ENCODE measurements around the gene KIAA1755. TPM values are rescaled to one million over a fixed set of nuclear protein-coding genes. Genes with fewer than 3 reads are reported as not detected.

KIAA1755 gene
- total and polyA plus RNA-seq, 2 donors (not counting 1 experiment from before 2014, with no cell fraction given) = not detected

- Mint-ChIP-seq H3K4me3 (no peak overlapping the region), H3K27me3 (peaks cover 22% of the 10 kb centered on the region), H3K4me1 (no peaks in the 10 kb centered on the region), H3K9me3 (ENCODE audit: insufficient read depth) (peaks cover 3% of the 10 kb centered on the region), H3K27ac (no peak overlapping the region)
- no peak overlapping the region for H3K4me3 ChIP-seq (ENCODE audit: control extremely low read depth in 1 of 5, extremely low read depth in 1 of 5, insufficient read depth in 1 of 5, low read depth in 2 of 5, low read length in 4 of 5)
- H3K9me3 ChIP-seq (ENCODE audit: control extremely low read depth in 1 of 3, control insufficient read depth in 2 of 3, insufficient read depth in 1 of 3, low read length in 2 of 3) = peaks cover 1 to 27% (median 17%) of the 10 kb centered on the region in 3 donors
- CTCF ChIA-PET = no interaction called here
- H3K27ac ChIP-seq (ENCODE audit: low read length in 2 of 2) = no peak overlapping the region
- POLR2A ChIA-PET = no interaction called here
- H3K79me2 ChIP-seq (ENCODE audit: control insufficient read depth, insufficient read depth, low read length) = no peaks in the 10 kb centered on the region
- TF ChIP-seq, protein P1, sequence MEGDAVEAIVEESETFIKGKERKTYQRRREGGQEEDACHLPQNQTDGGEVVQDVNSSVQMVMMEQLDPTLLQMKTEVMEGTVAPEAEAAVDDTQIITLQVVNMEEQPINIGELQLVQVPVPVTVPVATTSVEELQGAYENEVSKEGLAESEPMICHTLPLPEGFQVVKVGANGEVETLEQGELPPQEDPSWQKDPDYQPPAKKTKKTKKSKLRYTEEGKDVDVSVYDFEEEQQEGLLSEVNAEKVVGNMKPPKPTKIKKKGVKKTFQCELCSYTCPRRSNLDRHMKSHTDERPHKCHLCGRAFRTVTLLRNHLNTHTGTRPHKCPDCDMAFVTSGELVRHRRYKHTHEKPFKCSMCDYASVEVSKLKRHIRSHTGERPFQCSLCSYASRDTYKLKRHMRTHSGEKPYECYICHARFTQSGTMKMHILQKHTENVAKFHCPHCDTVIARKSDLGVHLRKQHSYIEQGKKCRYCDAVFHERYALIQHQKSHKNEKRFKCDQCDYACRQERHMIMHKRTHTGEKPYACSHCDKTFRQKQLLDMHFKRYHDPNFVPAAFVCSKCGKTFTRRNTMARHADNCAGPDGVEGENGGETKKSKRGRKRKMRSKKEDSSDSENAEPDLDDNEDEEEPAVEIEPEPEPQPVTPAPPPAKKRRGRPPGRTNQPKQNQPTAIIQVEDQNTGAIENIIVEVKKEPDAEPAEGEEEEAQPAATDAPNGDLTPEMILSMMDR (IDR thresholded peaks at IDR 0.05) = no peak
- TF ChIP-seq EZH2 (IDR thresholded peaks at IDR 0.05; ENCODE audit: borderline replicate concordance, insufficient read depth, low read depth, low read length, poor library complexity, severe bottlenecking) = no peak
- H3K4me2 ChIP-seq (replicated peaks; ENCODE audit: low read depth, low read length, poor library complexity, severe bottlenecking) = no peak overlapping the region
- WGBS (ENCODE audit: insufficient coverage) = 75% methylated on average over 3 of the region's 3 CpGs
- DNase-seq (no peak), ATAC-seq (ENCODE audit: low read depth) (no peak)
- H3K9ac ChIP-seq (ENCODE audit: low read length) = no peak overlapping the region
- peaks cover 0 to 13% (median 6%) of the 10 kb centered on the region in 4 experiments for H3K27me3 ChIP-seq (replicated peaks in 1 of 4; ENCODE audit: control extremely low read depth in 1 of 4, control insufficient read depth in 3 of 4, insufficient read depth in 4 of 4, low read length in 3 of 4)
- H2AFZ ChIP-seq (ENCODE audit: insufficient read depth, low read depth, low read length, poor library complexity, severe bottlenecking) = no peak overlapping the region
- intact Hi-C loops (cut with micrococcal nuclease) = no loop called here
- H3K4me1 ChIP-seq (ENCODE audit: control insufficient read depth in 2 of 2, insufficient read depth in 2 of 2, low read length in 2 of 2) = no peaks in the 10 kb centered on the region
- no peaks in the 10 kb centered on the region for H4K20me1 ChIP-seq (ENCODE audit: control insufficient read depth, insufficient read depth, low read length, poor library complexity, severe bottlenecking)
- H3K36me3 ChIP-seq (replicated peaks in 1 of 2; ENCODE audit: control extremely low read depth in 1 of 2, control insufficient read depth in 1 of 2, extremely low read depth in 1 of 2, insufficient read depth in 2 of 2, low read length in 1 of 2) = no peaks in the 10 kb centered on the region
Measured at GRCh38 chr20:38237381-38237780, 23.2 kb downstream of the KIAA1755 start.

DNA sequence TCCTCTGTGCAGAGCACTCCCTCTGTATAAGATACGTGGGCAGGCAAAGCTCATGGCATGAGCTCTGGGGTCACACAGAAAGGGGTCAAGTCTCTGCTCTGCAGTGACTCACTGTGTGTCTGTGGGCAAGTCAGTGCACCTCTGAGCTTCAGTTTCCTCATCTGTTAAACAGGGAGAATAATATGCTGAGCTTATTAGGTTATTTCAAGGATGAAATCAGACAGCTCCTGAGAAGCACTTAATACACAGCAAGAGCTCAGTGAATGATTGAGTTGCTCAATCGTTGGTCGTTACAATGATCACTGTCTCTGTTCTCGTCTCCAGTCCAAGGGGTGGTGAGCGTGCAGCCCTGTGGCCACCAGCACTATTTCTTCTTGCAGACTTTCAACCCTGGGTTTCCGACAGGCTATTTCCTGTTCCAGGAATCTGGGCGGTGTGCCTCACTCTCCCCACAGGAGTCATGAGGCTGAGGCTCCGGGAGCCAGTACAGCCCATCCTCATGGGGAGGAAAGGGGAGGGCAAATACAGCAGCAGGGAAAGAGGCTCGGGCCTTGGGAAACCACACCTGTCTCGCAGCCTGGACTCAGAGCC, 28.9 kb downstream of the KIAA1755 start:
- Histone ChIP-seq H3K79me2 (ENCODE audit: control insufficient read depth, insufficient read depth, low read length) (no peaks in the 10 kb centered on the region), H3K4me2 (replicated peaks; ENCODE audit: low read depth, low read length, poor library complexity, severe bottlenecking) (no peak overlapping the region), H3K4me1 (ENCODE audit: control insufficient read depth in 2 of 2, insufficient read depth in 2 of 2, low read length in 2 of 2) (no peaks in the 10 kb centered on the region), H2AFZ (ENCODE audit: insufficient read depth, low read depth, low read length, poor library complexity, severe bottlenecking) (no peak overlapping the region), H3K36me3 (replicated peaks in 1 of 2; ENCODE audit: control extremely low read depth in 1 of 2, control insufficient read depth in 1 of 2, extremely low read depth in 1 of 2, insufficient read depth in 2 of 2, low read length in 1 of 2) (no peaks in the 10 kb centered on the region), H3K27ac (ENCODE audit: low read length in 2 of 2) (no peak overlapping the region), H3K27me3 (replicated peaks in 1 of 4; ENCODE audit: control extremely low read depth in 1 of 4, control insufficient read depth in 3 of 4, insufficient read depth in 4 of 4, low read length in 3 of 4) (peaks cover 0 to 6% (median 2%) of the 10 kb centered on the region in 4 experiments), H3K9ac (ENCODE audit: low read length) (no peak overlapping the region), H3K9me3 (ENCODE audit: control extremely low read depth in 1 of 3, control insufficient read depth in 2 of 3, insufficient read depth in 1 of 3, low read length in 2 of 3) (no peaks in the 10 kb centered on the region), H4K20me1 (ENCODE audit: control insufficient read depth, insufficient read depth, low read length, poor library complexity, severe bottlenecking) (no peaks in the 10 kb centered on the region), H3K4me3 (ENCODE audit: control extremely low read depth in 1 of 5, extremely low read depth in 1 of 5, insufficient read depth in 1 of 5, low read depth in 2 of 5, low read length in 4 of 5) (no peak overlapping the region)
- peaks cover 16% of the 10 kb centered on the region for H3K27me3 Mint-ChIP-seq
- no peaks in the 10 kb centered on the region for H3K9me3 Mint-ChIP-seq (ENCODE audit: insufficient read depth)
- CTCF ChIA-PET = interaction anchor here (1.0 to 1.4 kb wide), 3 partner anchors 10 to 22 kb away, joined by 3 to 4 read pairs (median 3); no protein-coding TSS in a partner anchor
- ATAC-seq (ENCODE audit: low read depth) (no peak), DNase-seq (no peak)
- H3K27ac Mint-ChIP-seq = no peak overlapping the region
- POLR2A ChIA-PET = no interaction called here
- WGBS (ENCODE audit: insufficient coverage) = 18% methylated on average over 5 of the region's 10 CpGs
- TF ChIP-seq, protein P1 (IDR thresholded peaks at IDR 0.05) = no peak
- TF ChIP-seq EZH2 (IDR thresholded peaks at IDR 0.05; ENCODE audit: borderline replicate concordance, insufficient read depth, low read depth, low read length, poor library complexity, severe bottlenecking) = no peak
- H3K4me1 Mint-ChIP-seq = no peaks in the 10 kb centered on the region
- no peak overlapping the region for H3K4me3 Mint-ChIP-seq
- intact Hi-C loops (cut with micrococcal nuclease) = no loop called here
